ENCODE data around the gene MAN1A2. TPM values are rescaled to one million over a fixed set of nuclear protein-coding genes. Genes with fewer than 3 reads are reported as not detected.

MAN1A2 gene
- total and polyA plus RNA-seq, 2 experiments from 2014 or later, result 20.6 to 30.0 TPM

DNA sequence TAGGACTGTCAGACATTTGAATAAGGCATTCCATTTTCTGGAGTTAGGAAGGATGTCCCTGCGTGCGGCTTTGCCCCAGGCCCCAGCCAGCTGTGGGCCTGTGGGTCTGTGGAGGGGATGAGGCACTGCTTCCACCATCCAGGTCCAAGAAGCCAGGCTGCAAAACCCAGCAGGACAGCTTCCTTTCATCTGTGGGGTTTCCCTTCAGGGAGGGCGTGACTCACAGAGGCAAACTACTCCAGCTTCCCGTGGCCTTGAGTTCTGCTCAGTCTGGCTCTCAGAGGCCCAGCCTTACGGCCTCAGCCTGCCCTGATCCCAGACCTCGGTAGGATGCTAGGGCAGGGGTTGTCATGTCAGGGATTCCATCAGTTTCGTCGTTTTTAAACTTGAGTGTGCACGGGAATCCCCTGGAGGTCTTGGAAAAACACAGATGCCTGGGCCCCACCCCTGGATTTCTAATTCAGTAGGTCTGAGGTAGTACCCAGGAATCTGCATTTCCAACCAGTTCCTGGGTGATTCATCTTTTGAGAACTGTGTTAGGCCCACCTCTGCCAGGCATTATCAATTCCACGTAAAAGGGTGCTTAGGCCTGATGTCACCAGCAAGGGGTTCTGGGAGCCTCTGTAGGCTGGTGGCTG, 206.3 kb downstream of the MAN1A2 start:
- DNase-seq (ENCODE audit: low read depth in 1 of 2, low spot score in 1 of 2), result peak in 1 of 2 donors; percentile 6

DNA sequence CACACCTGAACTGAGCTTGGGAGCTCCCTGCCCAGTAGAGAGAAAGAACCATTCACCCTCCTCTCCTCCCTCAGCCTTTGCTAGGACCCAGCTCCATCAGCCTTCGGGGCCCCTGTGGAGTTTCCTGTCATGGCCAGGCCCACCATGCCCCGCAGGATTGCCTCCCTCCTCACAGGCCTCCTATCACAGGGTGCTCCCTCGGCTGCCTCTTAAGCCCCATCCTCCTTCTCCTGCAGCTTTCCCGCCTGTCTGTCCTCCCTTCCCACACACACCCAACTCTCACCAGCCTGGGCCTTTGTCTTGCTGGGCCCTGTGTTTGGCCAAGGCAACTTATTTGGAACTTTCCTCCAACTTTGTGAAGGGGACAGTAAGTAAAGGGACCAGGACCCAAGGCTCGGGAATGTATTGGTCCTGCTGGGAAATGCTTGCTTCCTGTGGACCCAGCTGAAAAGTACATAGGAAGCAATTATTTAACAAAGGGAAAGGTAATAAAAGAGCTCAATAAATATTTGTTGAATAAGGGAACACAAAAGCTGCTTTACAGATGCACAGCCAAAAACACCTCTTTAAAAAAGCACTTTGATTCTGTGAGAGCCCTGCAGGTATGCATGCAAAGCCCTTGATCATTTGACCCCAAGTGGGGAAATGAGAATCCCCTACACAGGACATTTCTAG, 207.0 kb downstream of the MAN1A2 start:
- Histone ChIP-seq H3K4me3 (no peak overlapping the region), H3K27me3 (no peaks in the 10 kb centered on the region), H3K4me1 (ENCODE audit: low read depth) (no peaks in the 10 kb centered on the region), H3K9me3 (ENCODE audit: low read depth) (no peaks in the 10 kb centered on the region), H3K27ac (no peak overlapping the region), H3K36me3 (no peaks in the 10 kb centered on the region)
- no peak for DNase-seq (ENCODE audit: low read depth in 1 of 2, low spot score in 1 of 2)
- TF ChIP-seq, protein P1, sequence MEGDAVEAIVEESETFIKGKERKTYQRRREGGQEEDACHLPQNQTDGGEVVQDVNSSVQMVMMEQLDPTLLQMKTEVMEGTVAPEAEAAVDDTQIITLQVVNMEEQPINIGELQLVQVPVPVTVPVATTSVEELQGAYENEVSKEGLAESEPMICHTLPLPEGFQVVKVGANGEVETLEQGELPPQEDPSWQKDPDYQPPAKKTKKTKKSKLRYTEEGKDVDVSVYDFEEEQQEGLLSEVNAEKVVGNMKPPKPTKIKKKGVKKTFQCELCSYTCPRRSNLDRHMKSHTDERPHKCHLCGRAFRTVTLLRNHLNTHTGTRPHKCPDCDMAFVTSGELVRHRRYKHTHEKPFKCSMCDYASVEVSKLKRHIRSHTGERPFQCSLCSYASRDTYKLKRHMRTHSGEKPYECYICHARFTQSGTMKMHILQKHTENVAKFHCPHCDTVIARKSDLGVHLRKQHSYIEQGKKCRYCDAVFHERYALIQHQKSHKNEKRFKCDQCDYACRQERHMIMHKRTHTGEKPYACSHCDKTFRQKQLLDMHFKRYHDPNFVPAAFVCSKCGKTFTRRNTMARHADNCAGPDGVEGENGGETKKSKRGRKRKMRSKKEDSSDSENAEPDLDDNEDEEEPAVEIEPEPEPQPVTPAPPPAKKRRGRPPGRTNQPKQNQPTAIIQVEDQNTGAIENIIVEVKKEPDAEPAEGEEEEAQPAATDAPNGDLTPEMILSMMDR (IDR thresholded peaks at IDR 0.05; ENCODE audit: low read depth, low read length), result no peak

More for the DNA sequence above, 206.3 kb downstream of the MAN1A2 start:
- Histone ChIP-seq H3K27me3 (no peaks in the 10 kb centered on the region), H3K4me3 (no peak overlapping the region), H3K36me3 (no peaks in the 10 kb centered on the region), H3K4me1 (ENCODE audit: low read depth) (no peaks in the 10 kb centered on the region), H3K9me3 (ENCODE audit: low read depth) (no peaks in the 10 kb centered on the region), H3K27ac (no peak overlapping the region)
- TF ChIP-seq, protein P1 (IDR thresholded peaks at IDR 0.05; ENCODE audit: low read depth, low read length), result no peak

DNA sequence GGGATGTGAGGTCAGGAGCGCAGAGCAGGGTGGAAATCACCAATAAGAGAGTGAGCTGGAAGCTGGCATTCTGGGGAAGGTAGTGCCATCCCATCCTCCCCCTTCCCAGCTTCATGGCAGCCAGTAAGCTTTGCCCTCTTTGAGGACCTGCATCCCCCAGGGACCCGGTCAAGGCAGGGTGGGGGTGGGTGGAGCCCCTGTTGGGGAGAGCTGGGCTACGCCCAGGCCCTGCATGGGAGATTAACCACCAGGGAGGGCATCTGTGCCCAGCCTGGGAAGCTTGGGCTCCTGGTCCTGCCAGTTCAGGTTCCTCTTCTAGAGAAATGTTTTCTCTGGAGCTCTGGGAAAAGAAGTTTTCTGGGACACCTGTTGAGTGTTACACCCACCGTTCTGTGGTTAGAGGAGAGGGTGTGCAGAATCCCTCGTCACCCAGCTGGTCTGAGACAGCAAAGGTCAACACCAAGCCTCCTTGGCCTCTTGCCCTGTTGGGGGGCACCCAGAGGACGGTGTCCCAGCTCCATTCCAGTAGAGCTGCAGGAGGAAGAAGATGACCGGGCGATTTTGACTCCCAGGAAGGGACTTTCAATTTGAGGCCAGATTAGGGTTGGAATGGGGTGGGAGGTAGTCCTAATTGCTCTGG, 208.5 kb downstream of the MAN1A2 start:
- no peak overlapping the region for H3K27ac ChIP-seq
- DNase-seq (ENCODE audit: low read depth in 1 of 2, low spot score in 1 of 2), result no peak
- H3K4me1 ChIP-seq (ENCODE audit: low read depth), result no peaks in the 10 kb centered on the region
- TF ChIP-seq, protein P1 (IDR thresholded peaks at IDR 0.05; ENCODE audit: low read depth, low read length), result no peak
- H3K36me3 ChIP-seq, result no peaks in the 10 kb centered on the region
- H3K4me3 ChIP-seq, result no peak overlapping the region
- no peaks in the 10 kb centered on the region for H3K9me3 ChIP-seq (ENCODE audit: low read depth)
- H3K27me3 ChIP-seq, result no peaks in the 10 kb centered on the region

DNA sequence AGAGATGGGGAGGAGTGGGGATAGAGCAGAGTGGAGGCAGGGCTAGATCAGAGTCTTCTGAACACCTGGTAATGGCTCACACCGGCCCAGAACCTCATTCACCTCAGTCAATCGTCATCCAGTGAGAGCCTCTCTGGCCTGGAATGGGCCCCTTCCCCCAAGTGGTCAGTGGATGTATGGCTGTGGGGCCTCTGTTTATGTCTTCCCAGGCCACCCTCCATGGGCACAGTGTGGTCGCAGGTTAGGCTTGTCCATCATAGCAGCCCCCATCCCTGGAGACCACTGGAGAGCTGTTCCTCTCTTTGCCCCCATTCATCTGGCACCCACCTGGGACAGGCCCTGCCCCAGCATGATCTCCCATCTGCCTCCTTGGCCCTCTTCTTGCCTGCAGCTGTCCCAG, 209.0 kb downstream of the MAN1A2 start:
- no peak for DNase-seq (ENCODE audit: low read depth in 1 of 2, low spot score in 1 of 2)
- Histone ChIP-seq H3K27me3 (no peaks in the 10 kb centered on the region), H3K4me1 (ENCODE audit: low read depth) (no peaks in the 10 kb centered on the region), H3K4me3 (no peak overlapping the region), H3K9me3 (ENCODE audit: low read depth) (no peaks in the 10 kb centered on the region), H3K36me3 (no peaks in the 10 kb centered on the region), H3K27ac (no peak overlapping the region)
- TF ChIP-seq, protein P1 (IDR thresholded peaks at IDR 0.05; ENCODE audit: low read depth, low read length), result no peak

DNA sequence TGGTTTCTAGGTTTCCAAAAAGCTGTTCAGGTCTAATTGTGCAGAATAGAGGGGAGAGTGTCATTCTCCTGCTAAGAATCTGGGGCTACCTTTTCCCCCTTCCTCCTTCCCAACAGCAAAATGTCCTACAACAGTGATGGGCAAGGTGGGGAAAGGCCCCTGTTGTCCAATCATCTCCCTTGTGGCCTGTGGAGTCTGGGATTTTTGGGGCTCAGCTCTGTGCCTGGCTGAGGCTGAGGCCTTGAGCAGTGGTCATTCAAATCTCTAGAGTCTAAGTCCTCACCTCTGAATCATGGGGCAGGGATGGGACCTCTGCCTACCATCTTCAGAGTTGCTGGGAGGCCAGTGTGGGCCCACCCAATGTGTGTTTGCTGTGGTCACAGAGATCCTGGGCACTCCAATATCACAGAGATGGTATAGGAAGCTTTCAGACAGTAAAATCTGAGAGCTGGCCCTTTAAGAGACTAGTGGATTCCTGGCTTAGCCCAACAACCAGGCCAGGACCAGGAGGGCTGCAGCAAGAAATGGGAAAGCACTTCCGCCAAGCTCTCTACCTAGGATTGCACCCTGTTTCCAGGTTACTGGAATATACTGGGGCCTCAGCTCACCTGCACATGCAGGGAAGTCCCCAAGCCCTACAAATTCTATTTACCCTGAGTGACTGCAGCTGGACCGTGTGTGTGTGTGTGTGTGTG, 210.1 kb downstream of the MAN1A2 start:
- no peak for DNase-seq (ENCODE audit: low read depth in 1 of 2, low spot score in 1 of 2)

More for the DNA sequence above, 210.1 kb downstream of the MAN1A2 start:
- no peaks in the 10 kb centered on the region for H3K9me3 ChIP-seq (ENCODE audit: low read depth)
- TF ChIP-seq, protein P1 (IDR thresholded peaks at IDR 0.05; ENCODE audit: low read depth, low read length), result no peak
- H3K4me1 ChIP-seq (ENCODE audit: low read depth), result no peaks in the 10 kb centered on the region
- no peaks in the 10 kb centered on the region for H3K36me3 ChIP-seq
- H3K27me3 ChIP-seq, result no peaks in the 10 kb centered on the region
- no peak overlapping the region for H3K27ac ChIP-seq
- no peak overlapping the region for H3K4me3 ChIP-seq

All from cardiac muscle cell (in vitro differentiated cells and primary cell).